ENCODE measurements around the gene ACTR6.
"Not testable (repeated sequence)": the region's sequence is repeated elsewhere in the genome, so short reads cannot be mapped to it uniquely, and the experiment has no call there.

The ACTR6 gene

DNA sequence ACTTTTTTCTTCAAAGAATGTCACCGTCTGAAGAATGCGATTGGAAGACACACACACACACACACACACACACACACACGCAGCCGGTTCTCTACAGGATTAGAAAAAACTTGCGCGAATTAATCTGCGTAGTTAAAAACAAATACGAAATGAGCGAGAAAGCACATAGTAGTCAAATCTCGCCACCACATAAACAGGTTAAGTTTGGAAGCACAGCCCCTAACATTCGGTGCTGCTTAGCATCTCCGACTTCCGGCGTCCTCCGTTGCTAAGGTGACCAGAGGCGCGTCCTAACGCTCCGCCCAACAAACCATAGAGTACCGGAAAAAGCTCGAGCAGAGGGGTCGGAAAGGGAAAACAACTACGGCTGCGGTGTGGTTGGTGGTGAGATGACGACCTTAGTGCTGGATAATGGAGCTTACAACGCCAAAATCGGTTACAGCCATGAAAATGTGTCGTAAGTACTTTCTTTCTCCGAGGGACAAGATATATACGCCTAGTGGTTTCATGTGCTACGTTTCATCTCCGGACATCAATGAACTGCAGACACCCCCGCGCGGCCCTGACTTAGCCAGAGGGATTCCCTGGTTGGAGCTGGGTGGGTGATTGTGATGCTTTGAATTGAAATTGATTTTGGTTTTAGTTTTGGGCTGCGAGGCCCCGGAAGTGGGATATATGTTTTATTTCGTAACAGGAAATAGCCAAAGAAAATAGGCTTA is at the start of gene ACTR6:
TSS of gene ACTR6 (plus strand) at position 353 of the 719 bp plus-strand sequence. CDS start at position 390, 37 bp downstream.
- DNase-seq: peak; percentile 97

DNA sequence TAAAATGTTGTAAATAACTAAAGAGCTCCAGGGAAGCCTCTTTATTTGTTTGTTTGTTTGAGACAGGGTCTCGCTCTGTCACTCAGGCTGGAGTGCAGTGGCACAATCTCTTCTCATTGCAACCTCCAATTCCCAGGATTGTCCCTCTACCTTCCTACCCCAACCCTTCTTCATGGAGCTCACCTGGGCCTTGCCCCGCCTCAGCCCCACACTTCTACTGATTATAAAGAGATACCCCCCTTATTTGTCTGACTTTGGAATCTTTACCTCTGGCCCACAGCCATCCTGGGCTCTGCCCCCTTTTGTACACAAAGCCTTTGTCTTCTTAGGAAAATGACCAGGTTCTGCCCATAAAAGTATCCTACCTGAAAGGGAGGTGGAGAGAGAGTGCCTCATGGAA is 48.8 kb upstream of the ACTR6 start:
- no peak for DNase-seq

DNA sequence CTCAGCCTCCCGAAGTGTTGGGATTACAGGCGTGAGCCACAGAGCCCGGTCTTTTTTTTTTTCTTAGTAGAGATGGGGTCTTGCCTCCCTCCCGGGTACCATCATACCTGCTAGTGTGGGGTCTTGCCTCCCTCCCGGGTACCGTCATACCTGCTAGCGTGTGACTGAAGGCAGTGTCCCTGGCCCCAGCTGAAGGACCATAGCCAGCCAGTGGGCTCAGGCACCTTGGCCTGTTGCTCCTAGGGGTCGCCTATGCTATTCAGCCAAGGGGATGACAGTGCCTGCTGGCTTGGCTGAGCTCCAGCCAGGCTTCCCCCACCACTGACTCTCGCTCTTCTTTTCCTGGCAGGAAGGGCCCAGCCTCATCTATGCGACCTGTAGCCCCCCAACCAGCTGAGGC is 47.5 kb upstream of the ACTR6 start:
- no peak for DNase-seq

DNA sequence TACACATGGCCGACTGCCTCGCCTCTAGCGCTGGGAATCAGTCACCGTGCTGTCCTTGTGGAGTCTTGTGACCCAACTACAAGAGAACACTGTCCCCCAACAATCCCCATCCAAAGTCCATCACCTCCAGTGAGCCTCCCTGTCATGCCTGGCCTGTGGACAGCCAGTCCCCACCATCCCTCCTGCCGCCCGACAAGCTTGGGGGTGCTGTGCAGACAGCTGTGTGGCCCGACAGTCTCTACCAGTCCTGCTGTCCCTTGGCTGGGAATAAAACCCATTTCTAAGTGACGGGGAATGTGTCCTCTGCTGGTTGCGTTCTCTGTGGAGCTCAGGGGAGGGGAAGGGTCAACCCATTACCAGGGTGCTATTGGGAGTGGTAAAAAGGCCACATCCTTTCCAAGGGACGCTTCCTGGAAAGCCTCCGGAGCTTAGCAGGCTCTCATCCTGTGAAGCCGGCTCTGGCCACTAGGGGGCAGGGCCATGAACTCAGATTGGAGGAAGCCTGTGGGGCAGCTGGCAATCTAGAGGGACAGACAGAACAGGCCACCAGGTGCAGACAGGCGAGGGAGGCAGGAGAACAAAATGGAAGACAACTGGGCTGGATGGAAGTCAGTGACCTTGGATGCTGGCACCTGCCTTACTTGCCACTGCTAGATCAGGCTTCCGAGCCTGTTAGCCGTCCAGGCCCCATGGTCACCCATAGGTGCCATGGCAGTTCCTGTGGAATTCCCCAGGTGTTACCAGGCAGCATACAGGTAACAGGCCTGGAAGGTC is 46.0 kb upstream of the ACTR6 start:
- peak; percentile 70 for DNase-seq

DNA sequence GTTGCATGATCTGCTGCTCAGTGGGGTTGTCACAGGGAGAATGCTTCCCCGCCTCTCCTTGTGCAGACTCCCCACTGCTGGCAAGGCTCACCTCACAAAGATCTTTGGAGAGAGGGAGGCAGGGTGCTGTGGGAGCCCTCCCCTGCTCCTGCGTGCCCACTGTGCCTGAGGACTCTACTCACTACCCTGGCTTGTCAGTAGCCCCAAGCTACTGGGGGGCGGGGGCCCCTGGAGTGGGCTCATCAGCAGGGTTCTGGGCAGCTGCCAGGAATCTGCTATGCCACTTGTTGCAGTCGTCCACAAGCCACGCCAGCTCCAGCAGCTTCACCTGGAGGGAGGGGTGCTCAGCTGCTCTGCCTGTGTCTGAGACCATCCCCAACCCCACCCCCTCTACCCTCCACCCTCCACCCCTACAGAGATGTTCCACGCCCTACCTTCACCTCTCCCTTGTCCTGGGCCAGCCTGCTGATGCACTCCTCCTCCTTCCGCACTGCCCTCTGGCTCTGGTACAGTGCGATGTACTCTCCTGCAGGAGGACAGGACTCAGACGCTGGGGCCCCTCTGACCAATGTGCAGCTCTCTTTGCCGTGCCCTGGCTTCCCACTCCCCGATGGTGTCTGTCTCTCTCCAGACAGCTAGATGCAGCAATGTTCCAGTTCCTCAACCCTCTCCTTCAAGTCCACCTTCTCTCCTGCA is 43.7 kb upstream of the ACTR6 start:
- DNase-seq: no peak

DNA sequence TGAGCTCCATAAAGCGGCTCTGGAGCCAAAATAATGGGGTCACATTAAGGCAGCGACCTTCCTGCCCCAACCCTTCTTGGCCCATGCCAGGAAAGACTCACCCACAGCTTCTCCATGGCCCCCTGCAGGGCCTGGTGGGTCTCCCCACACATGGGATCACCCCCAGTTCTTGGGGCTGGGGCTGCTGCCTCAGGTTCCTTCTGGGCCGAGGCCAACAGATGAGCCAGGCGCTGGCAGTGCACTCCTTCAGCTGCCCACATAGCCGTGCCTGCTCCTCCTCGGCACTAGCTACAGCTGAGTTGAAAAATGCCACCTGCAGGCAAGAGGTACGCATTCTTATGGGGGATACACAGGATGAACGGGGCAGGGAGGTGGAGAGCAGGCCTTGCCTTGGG is 43.2 kb upstream of the ACTR6 start:
- DNase-seq: no peak

DNA sequence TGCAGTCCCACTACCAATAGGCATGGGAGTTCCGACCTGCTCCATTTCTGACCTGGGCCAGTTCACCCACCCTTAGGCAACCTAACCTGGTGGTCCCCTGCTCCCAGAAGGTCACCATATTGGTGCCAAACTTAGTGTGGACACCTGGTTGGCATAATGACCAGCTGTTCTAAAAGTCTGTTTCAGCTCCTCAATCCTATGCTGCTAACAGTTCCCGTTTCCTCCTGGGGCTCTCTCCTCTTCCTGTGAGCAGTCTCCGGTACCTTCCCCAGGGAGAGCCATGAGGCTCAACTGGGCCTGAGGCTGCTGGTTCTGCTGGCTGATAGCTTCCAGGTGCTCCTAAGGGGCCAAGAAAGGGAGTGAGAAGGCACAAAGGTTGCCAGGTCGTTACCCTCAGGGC is 42.1 kb upstream of the ACTR6 start:
- DNase-seq: no peak

DNA sequence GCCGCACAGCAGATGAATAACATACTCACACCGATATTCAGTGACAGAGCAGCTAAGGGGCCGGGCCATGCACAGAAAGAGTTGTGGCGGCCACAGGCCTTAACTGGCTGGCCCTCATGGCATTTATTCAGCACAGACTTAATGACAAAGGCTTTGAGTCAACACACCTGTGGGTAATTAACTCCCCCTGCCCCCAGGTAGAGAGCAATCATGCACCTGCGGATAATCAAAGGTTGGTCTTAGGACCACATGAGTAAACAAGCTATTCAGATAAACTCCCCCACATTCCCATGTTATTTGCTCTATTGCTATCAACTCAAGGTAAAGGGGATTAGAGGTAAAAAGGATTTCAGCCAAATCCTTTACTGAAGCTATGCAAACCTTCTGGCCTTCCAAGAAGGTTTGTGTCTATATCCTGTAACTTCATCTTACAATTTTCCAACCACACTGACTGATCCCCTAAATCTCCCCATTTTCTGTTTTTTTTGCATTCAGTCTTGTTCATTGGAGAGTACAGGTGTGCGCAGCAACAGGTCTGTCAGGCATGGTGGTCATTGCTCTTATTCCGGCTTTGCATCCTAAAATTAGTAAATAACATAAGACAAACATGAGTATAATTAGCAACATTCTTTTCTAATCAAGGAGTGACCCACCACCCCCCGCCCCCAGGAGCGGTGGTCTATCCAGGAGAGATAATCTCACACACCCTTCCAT is 41.1 kb upstream of the ACTR6 start:
- DNase-seq: no peak

DNA sequence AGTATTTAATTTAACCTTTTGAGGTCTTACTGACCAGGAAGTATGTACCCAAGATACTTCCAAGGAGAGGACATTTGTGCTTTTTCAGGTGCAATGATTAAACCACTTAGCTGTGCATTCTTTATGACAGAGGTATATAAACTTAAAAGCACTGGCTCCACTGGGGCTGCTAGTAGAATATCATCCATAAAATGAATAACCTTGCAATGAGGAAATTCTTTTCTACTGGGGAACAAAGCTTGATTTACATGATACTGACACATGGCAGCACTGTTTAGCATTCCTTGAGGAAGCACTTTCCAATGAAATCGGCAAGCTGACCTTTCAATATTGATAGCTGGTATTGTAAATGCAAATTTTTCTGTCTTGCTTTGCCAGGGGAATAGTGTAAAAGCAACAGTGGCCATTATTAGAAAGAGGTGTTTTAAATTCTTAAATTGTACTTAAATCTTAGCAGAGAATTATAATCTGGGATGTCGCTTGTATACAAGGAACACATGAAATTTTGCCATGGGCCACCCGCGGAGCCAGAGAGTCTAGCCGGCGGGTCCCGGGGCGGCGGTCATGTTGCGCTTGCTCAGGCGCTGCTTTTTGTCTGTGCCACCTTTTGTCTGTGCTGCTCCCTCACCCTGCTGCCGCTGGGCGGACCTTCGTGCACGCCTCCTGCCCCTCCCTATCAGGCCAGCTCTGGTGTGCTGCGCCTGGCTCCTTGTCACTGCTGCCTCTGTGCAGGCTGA is 37.0 kb upstream of the ACTR6 start:
- DNase-seq: peak; percentile 75

DNA sequence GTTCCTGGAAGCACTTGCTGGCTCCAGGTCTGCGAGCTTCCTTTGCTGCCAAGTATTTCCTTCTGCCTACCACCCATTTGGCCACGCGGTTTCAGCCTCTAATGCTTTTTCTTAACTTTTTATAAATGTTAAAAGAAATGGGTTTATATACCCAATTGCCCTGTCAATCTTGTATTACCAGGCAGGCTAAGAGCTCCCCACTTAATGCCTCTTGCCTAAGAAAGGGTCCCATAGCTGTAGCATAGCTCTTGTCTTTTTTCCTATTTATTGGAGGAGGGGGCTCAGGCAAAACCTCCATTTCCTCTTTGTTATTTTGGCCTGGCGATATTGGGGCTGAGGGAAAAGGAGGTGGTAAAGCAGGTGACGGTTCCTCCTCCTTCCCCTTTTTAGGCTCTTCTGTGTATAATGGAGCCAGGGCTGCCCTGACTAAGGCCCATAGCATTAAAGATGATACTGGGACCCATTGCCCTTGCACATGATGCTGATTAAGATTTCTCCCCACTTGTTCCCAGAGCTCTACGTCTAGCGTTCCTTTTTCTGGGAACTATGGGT is 36.4 kb upstream of the ACTR6 start:
- DNase-seq: no peak

DNA sequence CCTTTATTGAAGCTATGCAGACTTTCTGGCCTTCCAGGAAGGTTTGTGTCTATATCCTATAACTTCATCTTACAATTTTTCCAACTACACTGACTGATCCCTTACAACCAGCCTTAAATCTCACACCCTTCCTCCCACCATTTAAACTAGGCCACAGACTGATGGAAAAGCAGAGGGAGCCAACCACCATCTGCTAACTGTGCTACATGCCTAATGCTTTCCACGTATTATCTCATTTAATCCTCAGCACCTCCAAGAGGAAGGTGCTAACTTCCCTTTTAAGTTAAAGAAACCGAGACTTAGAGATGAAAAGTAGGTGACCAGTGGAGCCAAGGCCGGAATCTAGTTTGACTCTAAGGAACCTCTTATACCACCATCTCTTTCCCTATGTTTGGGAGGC is 35.3 kb upstream of the ACTR6 start:
- DNase-seq: no peak

DNA sequence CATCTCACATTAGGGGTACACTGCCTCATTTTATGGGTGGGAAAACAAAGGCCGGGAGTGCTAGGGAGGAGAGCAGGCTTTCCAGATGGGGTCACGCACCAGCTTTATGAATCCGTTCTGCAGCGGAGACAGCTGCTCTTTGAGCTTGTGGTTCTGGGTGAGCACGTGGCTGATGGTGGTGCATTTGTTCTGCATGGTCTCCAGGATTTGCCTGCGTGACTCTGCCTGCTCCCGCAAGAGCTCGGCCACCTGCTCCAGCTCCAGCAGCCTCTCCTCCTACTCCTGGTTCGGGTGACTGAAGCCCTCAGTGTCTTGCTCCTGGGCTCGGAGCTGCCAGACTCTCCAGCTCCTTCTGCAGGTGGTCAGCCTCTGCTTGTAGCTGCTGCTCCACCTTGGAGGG is 34.4 kb upstream of the ACTR6 start:
- DNase-seq: no peak

DNA sequence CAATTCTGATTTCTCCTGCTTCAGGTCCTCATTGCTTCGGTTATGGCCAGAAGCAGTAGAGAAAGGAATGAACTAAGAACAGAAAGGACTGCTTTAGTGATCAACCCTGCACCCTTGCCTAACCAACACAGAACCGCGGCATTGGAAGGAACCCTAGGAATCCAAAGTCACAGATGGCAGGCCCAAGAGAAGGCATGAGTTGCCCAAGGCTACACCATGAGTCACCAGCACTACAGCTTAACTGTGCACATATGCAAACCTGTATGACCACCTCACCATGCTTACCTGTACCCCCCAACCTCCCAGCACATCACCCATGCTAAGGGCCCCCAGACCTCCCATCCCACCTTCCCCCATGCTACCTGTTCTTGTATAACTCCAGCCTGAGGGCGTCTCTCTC is 32.1 kb upstream of the ACTR6 start:
- DNase-seq: no peak

DNA sequence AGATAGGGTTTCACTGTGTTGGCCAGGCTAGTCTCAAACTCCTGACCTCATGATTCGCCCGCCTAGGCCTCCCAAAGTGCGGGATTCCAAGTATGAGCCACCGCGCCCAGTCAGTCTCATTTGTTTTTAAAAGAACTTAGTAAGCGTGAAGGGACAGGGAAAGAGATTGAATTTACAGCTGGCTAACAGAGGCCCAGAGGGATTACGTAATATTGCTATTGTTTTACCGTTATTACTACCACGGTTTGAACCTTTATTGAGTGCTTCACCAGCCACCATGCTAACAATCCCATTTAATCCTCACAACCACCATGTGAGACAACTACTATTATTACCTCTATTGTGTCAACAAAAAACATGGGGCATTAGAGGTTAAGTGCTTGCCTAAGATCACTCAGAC is 31.3 kb upstream of the ACTR6 start:
- DNase-seq: no peak

DNA sequence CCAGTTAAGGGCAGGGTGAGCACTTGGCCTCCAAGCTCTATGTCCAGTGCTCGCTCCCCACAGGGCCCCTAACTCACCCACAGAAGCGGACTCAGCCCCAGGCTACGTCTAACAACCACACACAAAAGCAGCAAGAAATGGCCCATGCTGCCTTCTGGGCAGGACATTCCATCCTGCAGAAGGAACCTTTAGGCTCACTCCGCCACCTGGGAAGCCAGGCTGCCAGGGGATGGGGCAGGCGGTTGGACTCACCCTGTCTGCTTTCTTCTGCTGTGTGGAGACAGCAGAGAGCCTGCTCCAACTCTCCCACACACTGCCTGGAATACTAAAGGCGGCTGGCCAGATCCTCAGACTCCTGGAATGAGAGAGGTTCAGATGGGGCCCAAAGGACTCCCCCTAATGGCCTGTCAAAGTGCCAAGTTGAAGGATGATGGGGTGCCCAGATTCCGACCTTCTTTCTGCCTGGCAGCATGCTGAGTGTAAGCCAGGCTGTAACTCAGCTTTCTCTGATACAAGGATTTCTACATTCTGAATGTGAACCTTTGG is 30.2 kb upstream of the ACTR6 start:
- no peak for DNase-seq

DNA sequence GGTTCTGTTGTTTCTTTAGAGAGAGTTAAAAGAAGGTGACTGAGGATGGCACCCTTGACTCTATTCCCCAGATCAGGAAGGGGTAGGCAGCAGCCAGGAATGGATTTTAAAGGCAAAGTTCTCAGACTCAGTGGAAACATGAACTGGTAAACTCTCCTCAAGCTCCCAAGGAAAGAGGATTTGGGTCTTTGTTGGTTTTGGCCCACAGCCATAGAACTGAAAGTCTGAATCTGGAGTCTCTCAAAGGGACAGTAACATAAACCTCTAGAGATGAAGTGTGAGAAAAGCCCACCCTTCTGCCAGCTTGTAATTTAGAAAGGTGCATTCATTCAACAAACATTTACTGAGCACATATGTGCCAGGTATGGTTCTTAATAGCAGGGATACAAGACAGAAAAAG is 29.4 kb upstream of the ACTR6 start:
- no peak for DNase-seq

DNA sequence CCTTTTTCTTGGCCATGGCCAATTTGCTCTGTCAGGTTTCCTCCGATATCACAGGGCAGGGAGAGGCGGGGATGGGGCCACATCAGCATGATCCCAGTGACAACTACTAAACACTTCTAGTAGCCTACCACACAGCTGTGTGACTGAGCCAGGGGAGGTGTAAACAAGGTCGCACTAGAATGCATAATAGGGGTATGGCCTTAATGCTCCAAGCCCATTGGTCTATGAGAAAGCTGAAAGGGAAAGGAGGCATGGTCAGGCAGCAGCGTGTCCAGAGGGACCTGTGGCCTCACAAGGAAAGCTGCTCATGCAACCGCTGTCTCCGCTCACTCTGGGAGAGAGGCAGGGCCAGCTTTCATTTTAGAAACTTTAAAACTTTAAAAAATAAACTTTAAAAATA is 27.5 kb upstream of the ACTR6 start:
- DNase-seq: no peak

DNA sequence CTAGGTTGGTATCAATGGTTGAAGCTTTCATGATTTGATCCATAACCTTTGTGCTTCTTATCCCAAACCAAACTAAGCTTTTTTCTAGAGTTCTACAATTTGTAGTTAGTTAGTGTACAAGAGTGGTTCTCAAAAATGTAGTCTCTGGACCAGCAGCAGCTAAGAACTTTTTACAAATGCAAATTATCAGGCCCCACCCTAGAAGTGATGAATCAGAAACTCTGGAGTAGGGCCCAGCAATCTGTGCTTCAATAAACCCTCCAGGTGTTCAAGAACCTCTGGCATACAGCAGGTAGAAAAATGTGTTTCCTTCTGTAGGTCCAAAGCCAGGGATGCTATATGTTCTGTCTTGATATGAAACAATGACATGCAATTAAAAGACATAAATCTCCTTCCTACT is 26.1 kb upstream of the ACTR6 start:
- no peak for DNase-seq

DNA sequence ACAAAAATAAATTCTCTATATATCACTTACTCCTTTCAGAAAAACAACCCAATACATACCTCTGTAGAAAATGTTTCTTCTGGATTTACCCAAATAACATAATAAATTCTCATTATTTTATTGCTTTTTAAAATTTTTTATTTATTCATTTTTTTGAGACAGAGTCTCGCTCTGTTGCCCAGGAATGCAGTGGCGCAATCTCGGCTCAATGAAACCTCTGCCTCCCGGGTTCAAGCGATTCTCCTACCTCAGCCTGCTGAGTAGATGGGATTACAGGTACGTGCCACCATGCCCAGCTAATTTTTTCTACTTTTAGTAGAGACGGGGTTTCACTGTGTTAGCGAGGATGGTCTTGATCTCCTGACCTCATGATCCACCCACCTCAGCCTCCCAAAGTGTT is 24.1 kb upstream of the ACTR6 start:
- not testable (repeated sequence) for DNase-seq

DNA sequence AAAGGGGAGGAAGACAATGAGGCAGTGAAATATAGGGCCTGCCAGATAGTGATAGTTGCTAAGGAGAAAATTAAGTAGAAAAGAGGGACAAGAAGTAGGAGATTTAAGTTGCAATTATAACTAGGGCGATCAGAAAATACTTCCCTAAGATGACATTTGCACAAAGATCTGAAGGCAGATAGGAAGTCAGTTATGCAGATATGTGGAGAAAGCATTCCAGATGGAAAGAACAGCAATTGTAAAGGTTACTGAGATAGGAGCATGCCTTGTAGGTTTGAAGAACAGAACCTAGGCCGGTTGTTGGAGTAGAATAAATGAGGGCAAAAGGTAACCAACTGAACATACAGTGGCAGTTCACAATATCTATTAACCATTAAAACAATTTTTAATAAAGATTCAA is 21.4 kb upstream of the ACTR6 start:
- DNase-seq: no peak

DNA sequence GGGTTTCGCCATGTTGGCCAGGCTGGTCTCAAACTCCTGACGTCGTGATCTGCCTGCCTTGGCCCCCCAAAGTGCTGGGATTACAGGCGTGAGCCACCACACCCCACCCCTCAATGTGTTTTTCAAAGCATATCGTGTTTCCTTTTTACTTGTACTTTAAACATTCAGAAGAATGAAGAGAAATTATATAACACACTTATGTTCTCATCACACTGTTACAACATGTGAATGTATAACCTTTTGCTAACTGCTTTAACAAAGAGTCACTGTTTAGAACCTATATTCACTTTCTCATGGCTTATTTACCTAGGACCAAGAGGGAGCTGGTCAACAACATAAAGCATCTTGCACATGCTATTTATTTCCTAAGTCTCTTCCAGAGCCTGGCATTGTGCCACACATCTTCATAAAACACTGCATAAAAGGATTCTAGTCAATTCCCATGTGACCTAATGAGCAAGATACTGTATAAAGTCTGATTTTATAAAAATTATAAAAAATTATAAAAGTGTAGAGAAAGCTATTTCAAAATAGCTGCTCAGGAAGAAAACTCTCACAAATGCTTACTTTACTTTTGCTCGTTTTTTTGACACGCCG is 16.0 kb upstream of the ACTR6 start:
- DNase-seq: no peak

All from RPMI8226 (cell line).